Stimulated activated CD4-positive, alpha-beta T cell treated with anti-CD3 and anti-CD28 coated beads, Interleukin-12 subunit alpha, Interleukin-12 subunit beta, amount 100 ng/mL, for 4 hours (primary cell): ENCODE measurements around the gene CSRNP3.

Experiments
- DNase-seq: peaks from one replicate; pipeline ENCODE4 v3.0.0-alpha.2; 2020

CSRNP3 gene

GRCh38 chr2:165697748-165698443, 228.4 kb downstream of the CSRNP3 start:
- DNase-seq, result no peak

GRCh38 chr2:165698444-165698884, 229.0 kb downstream of the CSRNP3 start:
- no peak for DNase-seq

- DNase-seq, result no peak
Observed at GRCh38 chr2:165699946-165700345, 230.4 kb downstream of the CSRNP3 start.

- no peak for DNase-seq
Observed at GRCh38 chr2:165700531-165700930, 231.0 kb downstream of the CSRNP3 start.

GRCh38 chr2:165701147-165701546, 231.6 kb downstream of the CSRNP3 start:
- DNase-seq, result no peak

GRCh38 chr2:165706960-165707487, 237.5 kb downstream of the CSRNP3 start:
- DNase-seq, result no peak

- DNase-seq, result no peak
Observed at GRCh38 chr2:165716091-165716490, 246.6 kb downstream of the CSRNP3 start.

- no peak for DNase-seq
Observed at GRCh38 chr2:165718610-165719210, 249.2 kb downstream of the CSRNP3 start.

- DNase-seq, result no peak
Observed at GRCh38 chr2:165720511-165720910, 251.0 kb downstream of the CSRNP3 start.

- DNase-seq, result no peak
Observed at GRCh38 chr2:165725421-165725820, 255.9 kb downstream of the CSRNP3 start.
